Measurements from ENCODE around the gene ALDH16A1. TPM values are rescaled to one million over a fixed set of nuclear protein-coding genes. Genes with fewer than 3 reads are reported as not detected.

The ALDH16A1 gene
- total and polyA plus RNA-seq, 10 donors: 38.7 to 99.9 (median 49.9) TPM

- peak; percentile 95 for DNase-seq
- peak; percentile 96 to 100 (median 99) for TF ChIP-seq CTCF (IDR thresholded peaks at IDR 0.05 in 8 of 11, conservative IDR thresholded peaks at IDR 0.05 in 3 of 11)
- TF ChIP-seq POLR2A (IDR thresholded peaks at IDR 0.05): peak in 1 of 3 donors; percentile 17
- peak; percentile 76 to 89 (median 78) for TF ChIP-seq POLR2AphosphoS5 (IDR thresholded peaks at IDR 0.05)
- H3K4me1 ChIP-seq: peaks cover 28 to 96% (median 67%) of the 10 kb centered on the region in 6 donors
- peaks cover 0 to 34% (median 0%) of the 10 kb centered on the region in 6 donors for H3K36me3 ChIP-seq
- peak within 1 kb of the TSS; percentile 52 to 74 (median 60) for H3K4me3 ChIP-seq
- no peaks in the 10 kb centered on the region for H3K27me3 ChIP-seq (replicated peaks in 1 of 7)
- no peaks in the 10 kb centered on the region for H3K9me3 ChIP-seq
- 0 to 2% (median 1%) methylated on average over 25 to 33 of the region's 33 CpGs for WGBS, 5 donors
- peak within 1 kb of the TSS; percentile 80 to 95 (median 90) for H3K27ac ChIP-seq
- intact Hi-C loops (cut with DNase I; ENCODE audit: low total_unique reads): no loop called here
Observed at GRCh38 chr19:49473868-49474541, 21.0 kb downstream of the ALDH16A1 start, which contains the start of gene FLT3LG. FLT3LG (plus strand) TSS chr19:49474215; CDS start chr19:49474640, 425 bp downstream.

DNA sequence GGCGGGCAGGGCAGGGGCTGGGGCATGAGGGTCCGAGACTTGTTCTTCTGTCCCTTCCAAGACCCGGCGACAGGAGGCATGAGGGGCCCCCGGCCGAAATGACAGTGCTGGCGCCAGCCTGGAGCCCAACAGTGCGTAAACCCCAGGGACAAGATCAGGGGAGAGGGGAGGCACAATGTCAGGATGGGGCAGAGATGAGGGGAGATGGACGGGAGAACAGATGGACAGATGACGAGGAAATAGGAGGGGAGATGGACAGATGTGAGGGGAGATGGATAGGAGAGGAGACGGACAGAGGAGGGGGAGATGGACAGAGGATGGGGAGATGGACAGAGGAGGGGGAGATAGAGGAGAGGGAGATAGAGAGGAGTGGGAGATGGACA lies 21.5 kb downstream of the ALDH16A1 start:
- WGBS, 5 donors: 4 to 9% (median 6%) methylated on average over 11 of the region's 11 CpGs
- intact Hi-C loops (cut with DNase I; ENCODE audit: low total_unique reads): no loop called here
- peaks cover 0 to 28% (median 0%) of the 10 kb centered on the region in 6 donors for H3K36me3 ChIP-seq
- H3K4me3 ChIP-seq: peak overlapping the region; percentile 52 to 74 (median 60)
- no peak for DNase-seq
- H3K27ac ChIP-seq: peak overlapping the region; percentile 80 to 95 (median 90)
- no peak for TF ChIP-seq CTCF (IDR thresholded peaks at IDR 0.05 in 8 of 11, conservative IDR thresholded peaks at IDR 0.05 in 3 of 11)
- no peak for TF ChIP-seq POLR2A (IDR thresholded peaks at IDR 0.05)
- no peak for TF ChIP-seq POLR2AphosphoS5 (IDR thresholded peaks at IDR 0.05)
- H3K4me1 ChIP-seq: peaks cover 26 to 93% (median 62%) of the 10 kb centered on the region in 6 donors
- no peaks in the 10 kb centered on the region for H3K9me3 ChIP-seq
- no peaks in the 10 kb centered on the region for H3K27me3 ChIP-seq (replicated peaks in 1 of 7)

GRCh38 chr19:49475191-49475917 lies 22.3 kb downstream of the ALDH16A1 start:
- Histone ChIP-seq H3K27ac (peak overlapping the region in 7 of 8 donors; percentile 36 to 95 (median 89)), H3K4me1 (peaks cover 18 to 89% (median 54%) of the 10 kb centered on the region in 6 donors), H3K27me3 (replicated peaks in 1 of 7) (no peaks in the 10 kb centered on the region), H3K9me3 (no peaks in the 10 kb centered on the region), H3K4me3 (peak overlapping the region in 4 of 8 donors; percentile 18 to 74 (median 64)), H3K36me3 (peaks cover 0 to 28% (median 2%) of the 10 kb centered on the region in 6 donors)
- DNase-seq: no peak
- WGBS, 5 donors: 58 to 72% (median 71%) methylated on average over 13 to 15 of the region's 15 CpGs
- intact Hi-C loops (cut with DNase I; ENCODE audit: low total_unique reads): no loop called here
- TF ChIP-seq CTCF (IDR thresholded peaks at IDR 0.05 in 8 of 11, conservative IDR thresholded peaks at IDR 0.05 in 3 of 11) (no peak), POLR2AphosphoS5 (IDR thresholded peaks at IDR 0.05) (no peak), POLR2A (IDR thresholded peaks at IDR 0.05) (no peak)
